MM.1S (cell line): Measurements from ENCODE around the gene BABAM1.
"Not testable (repeated sequence)": the region's sequence is repeated elsewhere in the genome, so short reads cannot be mapped to it uniquely, and the experiment has no call there.

ENCODE experiments used
- EZH2 ChIP-seq: fragments of 300-600 bp; sonication (generic); optimal IDR thresholded peaks from 2 replicates; pipeline ENCODE3; 2017; ENCODE audit warnings: low read depth, mild to moderate bottlenecking, antibody characterized with exemption, low read length, mixed read lengths
- EZH2phosphoT487 ChIP-seq: fragments of 300-600 bp; sonication (generic); IDR thresholded peaks from 2 replicates; pipeline ENCODE4 v1.6.1; 2018; ENCODE audit warnings: antibody characterized with exemption, low read length
- TF ChIP-seq, protein P1 (sequence below): fragments of 300-600 bp; sonication (generic); IDR thresholded peaks from 2 replicates; pipeline ENCODE4 v1.5.1; 2016; ENCODE audit warnings: antibody characterized with exemption, low read length, mixed read lengths

DNA sequence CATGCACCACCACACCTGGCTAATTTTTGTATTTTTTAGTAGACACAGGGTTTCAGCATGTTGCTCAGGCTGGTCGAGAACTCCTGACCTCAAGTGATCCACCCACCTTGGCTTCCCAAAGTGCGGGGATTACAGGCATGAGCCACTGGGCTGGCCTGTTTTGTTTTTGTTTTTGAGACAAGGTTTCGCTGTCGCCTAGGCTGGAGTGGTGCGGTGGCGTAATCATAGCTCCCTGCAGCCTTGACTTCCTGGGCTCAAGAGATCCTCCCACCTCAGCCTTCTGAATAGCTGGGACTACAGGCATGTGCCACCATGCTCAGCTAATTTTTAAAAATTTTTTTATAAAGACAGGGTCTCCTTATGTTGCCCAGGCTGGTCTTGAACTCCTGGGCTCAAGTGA is 28.3 kb downstream of the BABAM1 start:
- not testable (repeated sequence) for TF ChIP-seq EZH2, EZH2phosphoT487
- TF ChIP-seq, protein P1, sequence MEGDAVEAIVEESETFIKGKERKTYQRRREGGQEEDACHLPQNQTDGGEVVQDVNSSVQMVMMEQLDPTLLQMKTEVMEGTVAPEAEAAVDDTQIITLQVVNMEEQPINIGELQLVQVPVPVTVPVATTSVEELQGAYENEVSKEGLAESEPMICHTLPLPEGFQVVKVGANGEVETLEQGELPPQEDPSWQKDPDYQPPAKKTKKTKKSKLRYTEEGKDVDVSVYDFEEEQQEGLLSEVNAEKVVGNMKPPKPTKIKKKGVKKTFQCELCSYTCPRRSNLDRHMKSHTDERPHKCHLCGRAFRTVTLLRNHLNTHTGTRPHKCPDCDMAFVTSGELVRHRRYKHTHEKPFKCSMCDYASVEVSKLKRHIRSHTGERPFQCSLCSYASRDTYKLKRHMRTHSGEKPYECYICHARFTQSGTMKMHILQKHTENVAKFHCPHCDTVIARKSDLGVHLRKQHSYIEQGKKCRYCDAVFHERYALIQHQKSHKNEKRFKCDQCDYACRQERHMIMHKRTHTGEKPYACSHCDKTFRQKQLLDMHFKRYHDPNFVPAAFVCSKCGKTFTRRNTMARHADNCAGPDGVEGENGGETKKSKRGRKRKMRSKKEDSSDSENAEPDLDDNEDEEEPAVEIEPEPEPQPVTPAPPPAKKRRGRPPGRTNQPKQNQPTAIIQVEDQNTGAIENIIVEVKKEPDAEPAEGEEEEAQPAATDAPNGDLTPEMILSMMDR, result not testable (repeated sequence)
